GM18873 (cell line): Measurements from ENCODE around the gene PGAP3.

ENCODE experiments used
- ATAC-seq: cut with Tn5 transposase; IDR thresholded peaks from one replicate; pipeline ENCODE4 v1.9.1; 2021; ENCODE audit warnings: mild to moderate bottlenecking, moderate library complexity, moderate number of reproducible peaks; ENCODE audit not compliant: unreplicated experiment, low FRiP score

PGAP3 gene

GRCh38 chr17:39662551-39663339 is 25.1 kb downstream of the PGAP3 start:
- ATAC-seq = no peak

- no peak for ATAC-seq
Observed at GRCh38 chr17:39661744-39662541, 25.9 kb downstream of the PGAP3 start.

- no peak for ATAC-seq
Observed at GRCh38 chr17:39660397-39661385, 27.2 kb downstream of the PGAP3 start.

GRCh38 chr17:39660011-39660360 is 27.9 kb downstream of the PGAP3 start:
- no peak for ATAC-seq

GRCh38 chr17:39659279-39660010 is 28.4 kb downstream of the PGAP3 start:
- ATAC-seq = no peak

GRCh38 chr17:39658760-39659159 is 29.1 kb downstream of the PGAP3 start:
- no peak for ATAC-seq

- no peak for ATAC-seq
Observed at GRCh38 chr17:39658346-39658745, 29.5 kb downstream of the PGAP3 start.

GRCh38 chr17:39655105-39655504 is 32.8 kb downstream of the PGAP3 start:
- ATAC-seq = no peak

GRCh38 chr17:39653662-39654331 is 34.1 kb downstream of the PGAP3 start:
- no peak for ATAC-seq

GRCh38 chr17:39653316-39653661 is 34.6 kb downstream of the PGAP3 start:
- no peak for ATAC-seq

- ATAC-seq = no peak
Observed at GRCh38 chr17:39652587-39653315, 35.1 kb downstream of the PGAP3 start.

GRCh38 chr17:39651923-39652586 is 35.8 kb downstream of the PGAP3 start:
- ATAC-seq = no peak

GRCh38 chr17:39650121-39650579 is 37.7 kb downstream of the PGAP3 start:
- ATAC-seq = no peak

GRCh38 chr17:39648616-39649366 is 39.1 kb downstream of the PGAP3 start:
- no peak for ATAC-seq

- no peak for ATAC-seq
Observed at GRCh38 chr17:39647256-39647655, 40.6 kb downstream of the PGAP3 start.

GRCh38 chr17:39643271-39643670 is 44.6 kb downstream of the PGAP3 start:
- ATAC-seq = no peak

GRCh38 chr17:39642291-39643074 is 45.4 kb downstream of the PGAP3 start:
- no peak for ATAC-seq
